Fibroblast of skin of right quadriceps (primary cell): ENCODE measurements around the gene PPT2.
"Not testable (repeated sequence)": the region's sequence is repeated elsewhere in the genome, so short reads cannot be mapped to it uniquely, and the experiment has no call there.

ENCODE experiments used
- DNase-seq: peaks from one replicate; pipeline ENCODE4 v3.0.0-alpha.2; 2013

PPT2 gene

GRCh38 chr6:32190911-32191677, 37.2 kb downstream of the PPT2 start:
- DNase-seq = no peak

GRCh38 chr6:32191696-32192607, 38.0 kb downstream of the PPT2 start:
- DNase-seq = no peak

GRCh38 chr6:32192608-32193039, 38.7 kb downstream of the PPT2 start, which contains the start of gene GPSM3:
TSS of gene GPSM3 (minus strand) at chr6:32192643. CDS start at chr6:32192513, 130 bp downstream.
- peak; percentile 78 for DNase-seq

- not testable (repeated sequence) for DNase-seq
Observed at GRCh38 chr6:32193096-32193495, 39.2 kb downstream of the PPT2 start.

- DNase-seq = no peak
Observed at GRCh38 chr6:32194388-32194787, 40.4 kb downstream of the PPT2 start.

- peak; percentile 68 for DNase-seq
Observed at GRCh38 chr6:32194825-32195651, 41.1 kb downstream of the PPT2 start.

- peak; percentile 100 for DNase-seq
Observed at GRCh38 chr6:32195652-32195901, 41.6 kb downstream of the PPT2 start.

- DNase-seq = peak; percentile 87
Observed at GRCh38 chr6:32195902-32196681, 42.2 kb downstream of the PPT2 start.

- DNase-seq = no peak
Observed at GRCh38 chr6:32196682-32197616, 43.0 kb downstream of the PPT2 start.

- DNase-seq = no peak
Observed at GRCh38 chr6:32198345-32198696, 44.4 kb downstream of the PPT2 start.

GRCh38 chr6:32198866-32199265, 44.9 kb downstream of the PPT2 start:
- no peak for DNase-seq

GRCh38 chr6:32200711-32201475, 47.0 kb downstream of the PPT2 start:
- DNase-seq = no peak

GRCh38 chr6:32202186-32202585, 48.2 kb downstream of the PPT2 start:
- no peak for DNase-seq

GRCh38 chr6:32203426-32204267, 49.7 kb downstream of the PPT2 start:
- no peak for DNase-seq

- no peak for DNase-seq
Observed at GRCh38 chr6:32204268-32204715, 50.4 kb downstream of the PPT2 start.

GRCh38 chr6:32208996-32209395, 55.1 kb downstream of the PPT2 start:
- no peak for DNase-seq

GRCh38 chr6:32210191-32210601, 56.3 kb downstream of the PPT2 start:
- DNase-seq = no peak

- DNase-seq = not testable (repeated sequence)
Observed at GRCh38 chr6:32211432-32211831, 57.5 kb downstream of the PPT2 start.

GRCh38 chr6:32212076-32212760, 58.3 kb downstream of the PPT2 start:
- DNase-seq = no peak
